B cell (primary cell): Measurements from ENCODE around the gene MS4A18. TPM values are rescaled to one million over a fixed set of nuclear protein-coding genes. Genes with fewer than 3 reads are reported as not detected.

Experiments
- ATAC-seq: fragments of 200-7000 bp; cut with Tn5 transposase; one replicate; pipeline ENCODE4 v1.10.0; 2021; ENCODE audit warnings: low read depth, mild to moderate bottlenecking, moderate number of reproducible peaks, moderate library complexity
- CTCF ChIA-PET: fragments of 350-600 bp; sonication (Branson Sonifier 250); formaldehyde crosslinking; loops from one replicate; lab custom pipeline; 2021; ENCODE audit warnings: antibody characterized with exemption, inconsistent platforms; lab: Charles Lee
- POLR2A ChIA-PET: fragments of 350-600 bp; sonication (Branson Sonifier 250); formaldehyde crosslinking; loops from one replicate; lab custom pipeline; 2021; ENCODE audit warnings: antibody characterized with exemption; lab: Charles Lee
- DNase-seq: peaks from one replicate; pipeline ENCODE4 v3.0.0; 2013
- H2AFZ ChIP-seq: 2 replicates; pipeline ENCODE4 v1.6.1; 2012; ENCODE audit warnings: mild to moderate bottlenecking, low read depth, low read length; ENCODE audit not compliant: insufficient read depth, poor library complexity, severe bottlenecking
- H3K27ac ChIP-seq, 2 donors: 1 replicate in 1 of 2; 2 replicates in 1 of 2; pipeline ENCODE4 v1.5.1; 2012 to 2013; ENCODE audit warnings: low read length in 2 of 2, mild to moderate bottlenecking in 2 of 2, moderate library complexity in 1 of 2
- H3K27me3 ChIP-seq, 4 experiments: fragments of 200-600 bp in 1 of 4; sonication (generic) in 1 of 4; replicated peaks in 1 of 4; 1 replicate in 2 of 4; 2 replicates in 2 of 4; pipeline versions ENCODE4 v1.6.1 to v1.7.0; 2013 to 2016; ENCODE audit warnings: low read length in 3 of 4, mild to moderate bottlenecking in 2 of 4, mixed read lengths in 1 of 4, moderate library complexity in 1 of 4; ENCODE audit not compliant: insufficient read depth in 4 of 4, control insufficient read depth in 3 of 4; ENCODE audit errors: control extremely low read depth in 1 of 4
- H3K36me3 ChIP-seq, 2 experiments: replicated peaks in 1 of 2; 1 replicate in 1 of 2; 2 replicates in 1 of 2; pipeline versions ENCODE4 v1.6.1 to v1.7.1; 2013; ENCODE audit warnings: low read length in 1 of 2; ENCODE audit not compliant: insufficient read depth in 2 of 2, control insufficient read depth in 1 of 2; ENCODE audit errors: control extremely low read depth in 1 of 2, extremely low read depth in 1 of 2
- H3K4me1 ChIP-seq, 2 donors: fragments of 200-600 bp in 1 of 2; sonication (generic) in 1 of 2; 1 replicate in 1 of 2; 2 replicates in 1 of 2; pipeline versions ENCODE4 v1.5.1 to v1.6.1; 2013 to 2017; ENCODE audit warnings: low read length in 2 of 2; ENCODE audit not compliant: control insufficient read depth in 2 of 2, insufficient read depth in 2 of 2
- H3K4me2 ChIP-seq: replicated peaks from 2 replicates; pipeline ENCODE3; 2012; ENCODE audit warnings: mild to moderate bottlenecking, low read depth, low read length; ENCODE audit not compliant: poor library complexity, severe bottlenecking
- H3K4me3 ChIP-seq, 5 experiments: fragments of 200-600 bp in 1 of 5; sonication (generic) in 1 of 5; 1 replicate in 3 of 5; 2 replicates in 2 of 5; pipeline versions ENCODE4 v1.5.1 to v1.7.0; 2011 to 2016; ENCODE audit warnings: low read length in 4 of 5, mild to moderate bottlenecking in 4 of 5, low read depth in 2 of 5, control low read depth in 1 of 5, moderate library complexity in 1 of 5; ENCODE audit not compliant: insufficient read depth in 1 of 5; ENCODE audit errors: control extremely low read depth in 1 of 5, extremely low read depth in 1 of 5
- H3K79me2 ChIP-seq: fragments of 200-600 bp; sonication (generic); one replicate; pipeline ENCODE4 v1.6.0; 2016; ENCODE audit warnings: low read length; ENCODE audit not compliant: control insufficient read depth, insufficient read depth
- H3K9ac ChIP-seq: fragments of 200-600 bp; sonication (generic); 2 replicates; pipeline ENCODE4 v1.6.1; 2017; ENCODE audit warnings: mild to moderate bottlenecking, low read length, moderate library complexity
- H3K9me3 ChIP-seq, 3 donors: one replicate each; pipeline versions ENCODE4 v1.6.1 to v1.7.1; 2013; ENCODE audit warnings: low read length in 2 of 3; ENCODE audit not compliant: control insufficient read depth in 2 of 3, insufficient read depth in 1 of 3; ENCODE audit errors: control extremely low read depth in 1 of 3
- H4K20me1 ChIP-seq: 2 replicates; pipeline ENCODE4 v1.6.0; 2012; ENCODE audit warnings: mild to moderate bottlenecking, low read length; ENCODE audit not compliant: insufficient read depth, control insufficient read depth, poor library complexity, severe bottlenecking
- H3K27ac Mint-ChIP-seq: one replicate; pipeline ENCODE4 v1.8.0; 2021; ENCODE audit warnings: mixed read lengths
- H3K27me3 Mint-ChIP-seq: one replicate; pipeline ENCODE4 v1.8.0; 2021; ENCODE audit warnings: mixed read lengths
- H3K4me1 Mint-ChIP-seq: one replicate; pipeline ENCODE4 v1.8.0; 2021; ENCODE audit warnings: mixed read lengths
- H3K4me3 Mint-ChIP-seq: one replicate; pipeline ENCODE4 v1.8.0; 2021; ENCODE audit warnings: mixed read lengths
- H3K9me3 Mint-ChIP-seq: one replicate; pipeline ENCODE4 v1.8.0; 2022; ENCODE audit warnings: mixed read lengths; ENCODE audit not compliant: insufficient read depth
- CTCF ChIP-seq: fragments of 200-600 bp; IDR thresholded peaks from one replicate; pipeline ENCODE4 v1.8.0; 2022; ENCODE audit warnings: antibody characterized with exemption, mild to moderate bottlenecking
- EZH2 ChIP-seq: IDR thresholded peaks from 2 replicates; pipeline ENCODE4 v1.6.1; 2012; ENCODE audit warnings: borderline replicate concordance, low read depth, mild to moderate bottlenecking, moderate library complexity, low read length; ENCODE audit not compliant: insufficient read depth, poor library complexity, severe bottlenecking
- WGBS: methylation state at CpG from one replicate; pipeline ENCODE4 v1.1.5; 2013; ENCODE audit warnings: missing lambda C conversion rate; ENCODE audit not compliant: insufficient coverage; 5-methylcytosine and 5-hydroxymethylcytosine counted together
- intact Hi-C: fragments of 100-400 bp; cut with micrococcal nuclease; formaldehyde crosslinking; loops from one replicate; pipeline ENCODE4 v1.10.0; 2022
- polyA plus RNA-seq: library from polyadenylated mRNA; depleted of rRNA; stranded (reverse); fragments of >200 nt; gene quantifications from 2 replicates; pipeline ENCODE4 v1.2.3, GENCODE V29; 2012
- total RNA-seq, 2 donors: library from RNA; stranded (reverse); fragments of 120-200 nt in 1 of 2; gene quantifications; 1 replicate in 1 of 2; 2 replicates in 1 of 2; pipeline versions ENCODE4 v1.2.3 to v1.2.4, GENCODE V29; 2013 to 2022

MS4A18 gene
- total and polyA plus RNA-seq, 2 donors (not counting 1 experiment from before 2014, with no cell fraction given): not detected

GRCh38 chr11:60734279-60734678 is 9.8 kb downstream of the MS4A18 start:
- no peak overlapping the region for H3K4me3 Mint-ChIP-seq
- intact Hi-C loops: no loop called here
- ChIA-PET POLR2A (no interaction called here), CTCF (no interaction called here)
- H3K79me2 ChIP-seq: no peaks in the 10 kb centered on the region
- H3K4me3 ChIP-seq: no peak overlapping the region
- H3K27ac ChIP-seq: no peak overlapping the region
- H2AFZ ChIP-seq: no peak overlapping the region
- peaks cover 0 to 3% (median 0%) of the 10 kb centered on the region in 3 donors for H3K9me3 ChIP-seq
- H3K9ac ChIP-seq: no peak overlapping the region
- H3K4me1 Mint-ChIP-seq: no peaks in the 10 kb centered on the region
- no peak overlapping the region for H3K4me2 ChIP-seq
- H3K27me3 Mint-ChIP-seq: peaks cover 36% of the 10 kb centered on the region
- H3K27ac Mint-ChIP-seq: no peak overlapping the region
- no CpG with 5 or more reads among the region's 4 CpGs for whole genome bisulfite sequencing
- no peaks in the 10 kb centered on the region for H3K36me3 ChIP-seq
- no peaks in the 10 kb centered on the region for H3K9me3 Mint-ChIP-seq
- ATAC-seq (no peak), DNase-seq (no peak)
- H4K20me1 ChIP-seq: no peaks in the 10 kb centered on the region
- H3K27me3 ChIP-seq: peaks cover 0 to 8% (median 0%) of the 10 kb centered on the region in 4 experiments
- no peaks in the 10 kb centered on the region for H3K4me1 ChIP-seq
- no peak for TF ChIP-seq EZH2
- TF ChIP-seq CTCF: no peak

GRCh38 chr11:60739114-60739513 is 14.6 kb downstream of the MS4A18 start:
- no peaks in the 10 kb centered on the region for H3K4me1 Mint-ChIP-seq
- H2AFZ ChIP-seq: no peak overlapping the region
- ATAC-seq (no peak), DNase-seq (no peak)
- H3K27me3 Mint-ChIP-seq: peaks cover 29% of the 10 kb centered on the region
- no peak overlapping the region for H3K9ac ChIP-seq
- no peak overlapping the region for H3K4me3 Mint-ChIP-seq
- H3K36me3 ChIP-seq: no peaks in the 10 kb centered on the region
- POLR2A ChIA-PET: no interaction called here
- TF ChIP-seq EZH2 (no peak), CTCF (no peak)
- no peaks in the 10 kb centered on the region for H3K9me3 Mint-ChIP-seq
- CTCF ChIA-PET: no interaction called here
- WGBS: 68% methylated on average over 7 of the region's 7 CpGs
- intact Hi-C loops: no loop called here
- H3K27ac Mint-ChIP-seq: no peak overlapping the region
- no peaks in the 10 kb centered on the region for H3K4me1 ChIP-seq
- H3K27ac ChIP-seq: no peak overlapping the region
- no peaks in the 10 kb centered on the region for H4K20me1 ChIP-seq
- H3K79me2 ChIP-seq: no peaks in the 10 kb centered on the region
- peaks cover 0 to 4% (median 3%) of the 10 kb centered on the region in 3 donors for H3K9me3 ChIP-seq
- H3K4me2 ChIP-seq: no peak overlapping the region
- peaks cover 0 to 8% (median 0%) of the 10 kb centered on the region in 4 experiments for H3K27me3 ChIP-seq
- no peak overlapping the region for H3K4me3 ChIP-seq
